ENCODE data around the gene CYBA.

- TF ChIP-seq EP300 (IDR thresholded peaks at IDR 0.05; ENCODE audit: low read depth), result no peak
- TF ChIP-seq POLR2A (IDR thresholded peaks at IDR 0.05), result no peak
- peak in 2 of 5 experiments; percentile 9 to 11 for TF ChIP-seq CTCF (IDR thresholded peaks at IDR 0.05)
- TF ChIP-seq POLR2AphosphoS5 (IDR thresholded peaks at IDR 0.05), result no peak
Measured at GRCh38 chr16:88628512-88628974, 22.3 kb downstream of the CYBA start.

All from transverse colon (tissue), 4 donors.